CD4-positive, alpha-beta T cell treated with Interleukin-4 for 1 hour (primary cell): ENCODE data around the gene BATF.
"Not testable (repeated sequence)": the region's sequence is repeated elsewhere in the genome, so short reads cannot be mapped to it uniquely, and the experiment has no call there.

Source experiments
- DNase-seq, 2 donors: peaks; one replicate each; pipeline ENCODE4 v3.0.0-alpha.2; 2020 to 2022

The BATF gene, protein sequence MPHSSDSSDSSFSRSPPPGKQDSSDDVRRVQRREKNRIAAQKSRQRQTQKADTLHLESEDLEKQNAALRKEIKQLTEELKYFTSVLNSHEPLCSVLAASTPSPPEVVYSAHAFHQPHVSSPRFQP

DNA sequence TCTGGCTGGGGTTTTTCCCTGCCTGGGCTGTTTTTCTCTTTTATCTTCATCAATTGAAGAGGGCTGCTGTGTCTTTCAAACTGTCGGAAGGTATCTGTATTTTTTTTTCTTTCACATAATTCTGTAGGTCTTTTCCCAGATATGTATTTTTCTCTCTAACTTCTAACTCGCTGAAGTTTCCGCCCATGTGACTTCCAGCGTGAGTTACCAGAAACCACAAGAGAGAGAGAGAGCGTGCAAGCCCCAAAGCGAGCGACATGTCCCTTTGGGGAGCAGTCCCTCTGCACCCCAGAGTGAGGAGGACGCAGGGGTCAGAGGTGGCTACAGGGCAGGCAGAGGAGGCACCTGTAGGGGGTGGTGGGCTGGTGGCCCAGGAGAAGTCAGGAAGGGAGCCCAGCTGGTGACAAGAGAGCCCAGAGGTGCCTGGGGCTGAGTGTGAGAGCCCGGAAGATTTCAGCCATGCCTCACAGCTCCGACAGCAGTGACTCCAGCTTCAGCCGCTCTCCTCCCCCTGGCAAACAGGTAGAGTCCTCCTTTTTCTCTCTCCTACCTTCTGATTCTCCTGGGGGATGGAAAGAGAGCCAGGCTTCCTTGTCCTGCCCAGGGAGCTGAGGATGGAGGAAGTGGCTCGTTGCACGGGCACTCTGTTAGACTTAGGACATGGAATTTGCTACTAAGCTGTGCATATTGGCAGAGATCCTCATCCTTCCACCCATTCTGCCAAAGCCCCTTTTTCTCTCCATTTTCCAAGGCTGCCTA is at the start of gene BATF:
TSS of gene BATF (plus strand) at position 246 of the 759 bp plus-strand sequence. CDS start at position 460, 214 bp downstream.
- peak; percentile 82 to 89 for DNase-seq

DNA sequence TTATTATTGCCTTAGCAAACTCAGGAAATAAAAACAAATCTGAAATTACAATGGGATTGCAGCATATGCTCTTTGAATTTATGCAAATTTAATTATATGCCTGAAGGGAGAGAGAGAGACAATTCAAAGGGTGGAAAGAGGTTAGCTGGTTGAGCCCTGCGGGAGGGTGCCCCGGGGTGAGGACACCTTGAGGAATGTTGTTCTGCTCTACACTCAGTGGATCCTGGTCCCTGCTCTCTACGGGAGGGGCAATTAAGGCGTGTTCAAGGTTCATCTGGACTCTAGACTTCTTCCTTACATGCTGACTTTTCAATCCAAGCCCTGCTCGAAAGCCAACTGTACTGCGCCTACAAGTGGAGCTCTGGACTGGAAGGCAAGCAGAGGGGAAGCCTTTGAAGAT is 48.1 kb upstream of the BATF start:
- DNase-seq: not testable (repeated sequence)

DNA sequence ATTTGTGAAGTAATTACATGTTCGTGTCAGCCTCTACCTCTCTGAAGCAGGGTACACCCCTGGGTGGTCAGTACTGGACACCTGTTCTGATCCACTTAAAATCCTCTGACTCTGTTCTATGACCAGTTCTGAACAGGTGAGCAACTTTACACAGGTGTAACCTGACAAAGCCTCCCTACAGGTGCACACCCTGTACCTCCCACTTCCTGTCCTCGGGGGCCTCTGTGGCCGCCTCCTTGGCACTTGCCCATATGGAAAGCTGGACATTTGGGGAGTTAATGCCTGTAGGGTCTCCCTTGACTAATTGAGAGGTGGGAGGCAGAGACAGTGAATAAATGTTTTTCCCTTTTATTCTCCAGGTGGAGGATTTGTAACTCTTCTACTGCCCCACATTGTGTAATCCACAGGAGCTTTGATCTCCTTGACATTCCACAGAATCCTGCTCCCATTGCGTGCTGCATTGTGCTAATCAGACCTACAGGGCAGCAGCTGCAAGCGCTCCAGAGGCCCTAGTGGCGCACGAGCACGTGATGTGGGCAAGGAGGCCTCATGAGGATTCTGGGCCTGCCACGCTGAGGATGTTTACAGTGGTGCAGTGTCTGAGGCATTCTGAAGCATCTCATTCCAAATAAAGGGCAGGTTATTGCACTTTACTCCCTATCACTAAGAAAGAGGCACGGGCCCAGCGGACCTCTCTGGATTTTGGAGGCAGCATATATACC is 45.8 kb upstream of the BATF start:
- no peak for DNase-seq

DNA sequence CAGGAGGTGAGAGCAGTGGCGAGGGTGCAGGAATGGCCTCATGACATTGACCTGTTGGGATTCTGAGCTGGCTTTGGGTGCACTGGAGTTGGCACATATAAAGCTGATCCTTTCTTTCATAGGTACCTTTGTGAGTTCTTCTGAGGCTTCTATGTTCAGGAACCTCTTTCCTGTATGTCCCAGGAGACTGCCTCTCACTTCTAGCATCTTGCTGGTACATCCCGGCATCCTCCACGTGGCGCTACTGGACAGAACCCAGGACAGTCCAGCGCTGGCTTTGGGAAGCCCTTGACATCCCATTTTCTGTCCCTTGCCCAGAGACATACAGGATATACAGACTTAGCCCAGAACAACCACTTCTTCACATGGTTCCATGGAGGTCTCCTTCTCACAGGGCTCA is 44.4 kb upstream of the BATF start:
- DNase-seq: no peak

DNA sequence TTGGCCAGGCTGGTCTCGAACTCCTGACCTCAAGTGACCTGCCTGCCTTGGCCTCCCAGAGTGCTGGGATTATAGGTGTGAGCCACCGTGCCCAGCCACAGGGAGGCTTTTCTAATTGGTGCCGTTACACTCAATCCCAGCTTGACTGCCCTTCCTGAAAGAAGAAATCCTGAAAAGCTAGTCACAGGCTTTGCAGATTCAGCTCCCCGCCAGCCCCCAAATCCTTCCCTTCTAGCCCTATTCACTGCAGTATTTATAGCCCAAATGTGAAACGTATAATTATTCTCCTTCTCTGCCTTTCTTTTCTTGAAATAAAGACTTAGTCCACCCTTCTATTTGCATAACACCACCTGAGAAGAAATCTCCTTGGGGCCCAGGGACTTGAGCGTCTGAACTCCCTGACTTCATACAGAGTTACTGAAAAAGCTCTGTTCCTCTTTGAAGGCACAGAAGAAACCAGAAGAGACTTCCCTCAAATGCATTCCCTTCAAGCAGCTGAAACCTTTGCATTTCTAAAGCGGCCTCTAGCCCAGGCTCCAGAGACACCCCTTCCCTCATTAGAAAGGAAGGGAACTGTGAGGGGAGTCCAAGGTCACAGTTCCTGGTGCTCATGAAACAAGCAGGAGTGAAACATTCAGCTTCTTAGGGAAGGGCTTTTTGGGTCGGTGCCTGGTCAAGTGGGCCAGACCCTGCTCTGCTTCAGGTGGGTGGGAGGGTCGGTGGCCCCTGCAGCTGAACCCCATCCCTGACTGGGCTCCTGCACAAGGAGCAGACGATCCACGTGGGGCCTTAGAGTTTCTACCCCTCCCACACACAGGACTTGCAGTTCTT is 42.3 kb upstream of the BATF start:
- no peak for DNase-seq

DNA sequence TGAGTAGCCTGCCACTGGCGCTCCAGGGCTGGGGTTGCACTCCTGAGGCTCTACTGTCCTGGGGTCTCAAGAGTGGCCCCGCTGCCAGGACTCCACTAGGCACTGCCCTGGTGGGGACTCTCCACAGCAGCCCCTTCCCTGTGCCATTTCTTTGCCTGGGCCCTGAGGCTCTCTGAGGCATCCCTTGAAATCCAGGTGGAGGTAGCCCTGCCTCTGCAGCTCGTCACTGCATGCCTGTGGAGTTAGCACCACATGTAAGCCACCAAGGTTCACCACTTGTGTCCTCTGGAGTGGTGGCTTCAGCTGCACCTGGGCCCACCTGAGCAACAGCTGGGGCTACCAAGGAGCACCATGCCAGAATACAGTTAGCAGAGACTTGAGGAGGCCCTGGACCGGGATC is 39.9 kb upstream of the BATF start:
- DNase-seq: no peak

DNA sequence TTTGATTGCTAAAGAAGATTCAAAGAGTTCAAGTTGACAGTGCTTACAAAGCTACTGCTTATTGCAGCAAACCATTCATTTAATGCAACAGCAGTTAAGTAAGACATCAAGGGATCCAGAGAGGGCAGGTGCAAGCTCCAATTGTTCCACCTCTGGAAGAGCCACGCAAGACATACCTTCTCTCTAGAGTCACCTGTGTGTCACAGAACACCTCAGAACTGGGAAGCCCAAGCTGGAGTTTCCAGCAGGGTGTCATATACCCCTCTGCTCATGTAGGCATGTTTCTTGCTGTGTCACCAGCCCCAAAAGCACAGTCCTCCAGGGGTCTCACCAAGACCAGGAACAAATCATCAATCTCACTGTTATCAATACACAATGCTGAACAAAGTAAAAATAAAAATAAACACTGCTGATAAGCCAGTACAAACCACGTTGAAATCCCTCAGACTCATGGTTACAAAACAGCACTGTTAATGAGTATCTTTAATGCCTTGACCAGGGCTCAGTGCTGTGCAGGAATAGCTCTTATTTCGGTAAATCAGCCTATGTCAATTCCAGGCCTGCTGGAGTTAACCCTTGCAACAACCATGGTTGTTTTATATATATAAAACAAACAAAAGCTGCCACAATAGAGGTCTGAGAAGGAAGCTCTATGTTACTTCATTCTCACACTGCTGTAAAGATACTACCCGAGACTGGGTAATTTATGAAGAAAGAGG is 37.4 kb upstream of the BATF start:
- no peak for DNase-seq

DNA sequence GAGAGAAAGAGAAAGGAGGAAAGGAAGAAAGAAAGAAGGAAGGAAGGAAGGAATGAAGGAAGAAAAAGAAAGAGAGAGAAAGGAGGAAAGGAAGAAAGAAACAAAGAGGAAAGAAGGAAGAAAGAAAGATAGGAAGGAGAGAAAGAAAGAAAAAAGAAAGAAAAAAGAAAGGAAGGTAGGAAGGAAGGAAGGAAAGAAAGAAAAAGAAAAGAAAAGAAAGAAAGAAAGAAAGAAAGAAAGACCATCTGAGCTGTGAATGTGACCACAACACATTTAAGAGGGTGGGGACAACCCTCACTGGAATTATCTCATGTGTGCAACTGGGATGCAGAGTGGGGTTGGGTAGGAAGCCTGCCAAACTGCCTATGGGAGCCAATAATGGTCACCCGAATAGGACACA is 36.0 kb upstream of the BATF start:
- no peak for DNase-seq

DNA sequence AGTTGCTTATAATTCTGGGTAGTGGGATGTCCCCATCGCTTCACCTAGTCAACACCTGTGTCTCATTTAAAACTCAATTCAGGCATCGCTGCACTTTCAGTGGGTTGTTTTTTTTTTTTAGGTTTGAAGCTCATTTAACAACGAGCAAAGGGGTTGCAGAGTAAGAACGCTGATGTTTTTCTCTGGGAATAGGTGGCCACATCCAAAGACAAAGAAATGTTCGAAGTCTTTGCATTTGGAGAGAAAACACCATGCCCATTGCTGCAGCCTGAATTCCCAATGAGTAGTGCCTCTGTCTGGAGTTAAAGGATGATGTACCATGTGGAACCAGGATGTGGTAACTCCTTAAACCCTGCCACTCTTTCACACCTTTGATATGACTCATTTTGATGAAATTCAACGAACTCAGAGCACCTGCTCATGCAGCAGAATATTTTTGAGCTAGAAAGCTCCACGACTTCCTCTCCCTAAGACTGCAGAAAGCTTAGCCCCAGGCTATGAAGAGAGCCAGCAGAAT is 35.1 kb upstream of the BATF start:
- DNase-seq: peak in 1 of 2 donors; percentile 25

DNA sequence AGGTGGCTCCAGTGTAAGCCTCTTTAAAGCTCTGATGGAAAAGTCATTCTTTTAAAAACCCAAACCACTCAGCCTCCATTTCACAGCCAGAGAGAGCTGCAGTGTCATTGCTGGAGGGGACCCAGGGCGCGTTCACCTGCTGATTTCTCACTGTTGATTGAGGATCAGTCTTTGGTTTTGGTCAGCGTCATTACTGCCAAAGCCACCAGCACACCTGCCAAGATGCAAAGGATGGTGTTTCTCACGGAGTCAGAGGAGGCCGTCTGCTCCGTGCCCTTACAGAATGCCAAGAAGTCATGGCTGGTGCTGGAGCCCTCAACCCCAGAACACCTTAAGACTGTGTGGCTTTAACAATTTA is 32.8 kb upstream of the BATF start:
- DNase-seq: no peak

DNA sequence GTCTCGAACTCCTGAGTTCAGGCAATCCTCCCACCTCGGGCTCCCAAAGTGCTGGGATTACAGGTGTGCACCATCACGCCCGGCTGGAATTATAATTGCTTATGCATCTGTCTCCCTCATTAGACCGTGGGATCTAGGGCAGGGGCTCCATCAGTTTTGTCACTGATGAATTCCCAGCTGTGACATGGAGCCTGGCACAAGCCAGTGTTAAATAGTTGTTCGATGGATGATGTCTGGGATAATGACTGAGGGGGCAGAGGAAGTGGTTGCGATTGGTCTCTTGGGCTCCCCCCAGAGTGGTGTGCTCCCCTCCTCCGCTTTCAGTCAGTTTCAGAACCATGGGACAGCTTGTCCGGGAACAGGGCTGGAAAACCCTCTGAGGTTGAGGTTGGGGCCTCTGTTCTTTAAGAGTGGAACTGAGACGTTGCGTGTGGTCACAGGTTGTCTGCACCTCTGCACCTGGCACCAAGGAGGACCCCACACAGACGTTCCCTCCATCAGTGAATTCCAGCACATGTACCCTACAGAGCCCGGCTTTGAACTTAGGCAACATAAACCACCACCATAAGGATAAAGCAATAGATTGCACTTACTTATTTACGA is 30.8 kb upstream of the BATF start:
- DNase-seq: no peak

DNA sequence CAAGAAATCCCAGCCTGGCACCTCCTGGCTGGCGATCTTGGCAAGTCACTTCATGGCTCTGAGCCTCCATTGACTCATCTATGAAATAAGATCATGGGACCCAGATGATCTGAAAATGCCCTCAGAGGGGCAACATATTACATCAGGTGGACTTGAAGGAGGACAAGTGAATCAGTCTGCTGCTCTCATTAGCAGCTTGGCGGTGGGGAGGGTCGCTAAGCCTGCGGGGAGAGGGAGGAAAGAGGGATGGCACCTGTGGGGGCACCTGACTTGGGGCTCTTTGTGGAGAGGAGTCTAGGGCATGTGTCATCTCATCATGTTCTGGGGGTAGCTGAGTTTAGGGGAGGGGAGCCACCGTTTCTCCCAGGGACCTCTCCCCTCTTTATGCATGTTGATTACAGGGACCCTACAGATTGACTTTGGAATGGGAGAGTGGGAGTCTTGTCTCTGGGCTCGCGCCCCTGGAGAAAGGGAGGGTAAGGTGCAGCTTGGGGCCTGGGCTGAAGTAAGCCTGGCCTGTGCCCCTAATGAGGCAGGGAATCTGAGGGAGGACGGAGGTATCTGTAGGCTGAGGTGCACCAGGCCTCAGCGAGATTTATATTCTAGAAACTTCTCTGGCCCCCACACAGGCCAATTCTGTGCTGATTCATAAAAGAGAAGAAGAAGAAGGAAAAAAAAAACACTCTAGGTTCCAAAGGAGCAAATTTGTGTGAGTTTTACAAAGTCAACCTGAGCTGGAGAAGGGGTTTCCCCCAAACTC is 29.3 kb upstream of the BATF start:
- no peak for DNase-seq

DNA sequence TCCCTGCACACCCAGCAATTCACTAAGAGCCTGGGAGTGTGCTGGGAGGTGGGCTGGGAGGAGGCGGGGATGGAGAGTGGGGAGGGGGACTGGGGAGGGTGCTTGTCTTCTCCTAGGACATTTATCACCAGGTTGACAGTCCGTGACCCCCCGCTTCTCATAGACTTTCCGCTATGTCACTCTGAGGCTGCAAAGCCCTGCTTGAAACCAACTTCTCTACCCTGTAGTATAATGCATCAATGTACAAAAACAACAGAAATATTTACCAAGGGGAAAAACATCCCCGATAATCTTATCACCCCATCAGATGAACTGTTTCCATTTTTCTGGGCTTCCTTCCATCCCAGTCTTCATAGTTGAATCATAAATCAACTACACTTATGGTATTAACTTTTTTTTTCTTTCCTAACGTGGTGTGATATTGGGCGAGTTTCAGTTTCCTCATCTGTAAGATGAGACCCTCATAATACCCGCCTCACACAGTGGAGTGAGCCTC is 28.6 kb upstream of the BATF start:
- no peak for DNase-seq

DNA sequence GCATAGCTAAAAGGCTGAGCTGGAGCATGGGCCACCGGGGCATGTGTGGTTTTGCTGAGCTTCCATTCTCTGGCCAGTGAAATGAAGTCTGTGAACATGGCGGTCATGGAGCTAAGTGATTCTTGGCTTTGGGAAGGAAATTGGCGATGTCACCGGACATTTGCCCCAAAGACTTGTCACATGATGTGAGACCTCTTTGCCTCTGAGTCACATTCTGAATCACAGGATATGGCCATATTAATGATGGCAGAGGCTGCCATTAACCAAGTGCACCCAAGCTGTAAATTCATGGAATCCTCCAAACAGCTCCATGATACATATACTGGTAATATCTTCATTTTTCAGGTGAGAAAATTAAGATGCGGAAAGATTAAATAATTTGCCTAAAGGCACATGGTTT is 27.4 kb upstream of the BATF start:
- DNase-seq: no peak

DNA sequence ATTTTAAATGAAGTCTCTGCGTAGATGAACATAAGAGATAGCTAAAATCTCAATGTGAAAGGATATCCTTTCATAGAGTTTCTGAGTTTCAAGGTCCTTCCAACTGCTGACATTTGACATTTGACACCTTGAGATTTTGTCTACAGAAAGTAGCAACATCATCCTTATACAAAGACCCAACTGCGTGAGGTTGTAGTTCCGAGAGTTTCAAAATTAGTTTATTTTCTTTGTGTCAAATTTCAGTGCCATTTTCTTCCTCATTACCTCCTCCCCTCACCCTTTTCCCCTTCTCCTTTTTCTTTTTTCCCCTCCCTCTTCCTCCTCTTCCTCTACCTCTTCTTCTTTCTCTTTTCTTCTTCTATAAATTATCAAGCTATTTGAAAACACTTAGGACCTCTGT is 26.9 kb upstream of the BATF start:
- no peak for DNase-seq

DNA sequence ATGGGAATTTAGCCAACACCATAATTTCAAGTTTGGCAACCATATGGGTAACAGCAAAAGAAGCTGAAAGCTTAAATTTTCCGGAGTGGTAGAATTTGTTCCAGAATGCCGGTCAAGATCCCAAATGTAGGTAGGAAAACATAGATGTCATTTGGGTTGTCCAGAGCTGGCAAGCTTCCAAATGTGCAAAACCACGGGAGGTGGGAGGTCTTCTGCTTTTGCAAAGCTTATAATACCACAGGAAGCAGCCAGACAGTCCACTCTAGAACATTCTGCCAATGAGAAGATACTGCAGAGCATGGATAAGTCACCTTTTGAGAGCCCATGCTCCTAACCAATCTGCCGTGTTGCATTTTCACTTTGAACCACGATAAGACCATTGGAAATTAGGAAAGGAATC is 26.4 kb upstream of the BATF start:
- no peak for DNase-seq

DNA sequence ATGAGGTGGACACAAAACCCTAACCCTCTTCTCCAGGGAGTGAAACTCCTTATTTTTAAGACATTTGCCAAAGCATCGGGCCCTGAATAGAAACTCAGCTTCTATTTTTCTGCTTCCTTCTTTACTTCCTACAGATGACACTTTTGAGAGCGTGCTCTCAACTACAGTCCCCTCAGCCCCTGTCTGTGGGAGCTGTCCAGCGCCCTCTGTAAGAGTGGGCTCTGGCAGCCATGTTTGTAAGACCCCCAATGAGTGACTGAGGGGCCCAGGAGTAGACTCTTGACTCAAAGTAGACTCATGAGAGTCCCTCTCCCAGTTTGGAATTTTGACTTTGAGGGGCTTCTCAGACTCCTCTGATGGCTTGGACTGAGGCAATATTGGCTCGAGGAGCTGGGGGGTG is 25.5 kb upstream of the BATF start:
- no peak for DNase-seq

DNA sequence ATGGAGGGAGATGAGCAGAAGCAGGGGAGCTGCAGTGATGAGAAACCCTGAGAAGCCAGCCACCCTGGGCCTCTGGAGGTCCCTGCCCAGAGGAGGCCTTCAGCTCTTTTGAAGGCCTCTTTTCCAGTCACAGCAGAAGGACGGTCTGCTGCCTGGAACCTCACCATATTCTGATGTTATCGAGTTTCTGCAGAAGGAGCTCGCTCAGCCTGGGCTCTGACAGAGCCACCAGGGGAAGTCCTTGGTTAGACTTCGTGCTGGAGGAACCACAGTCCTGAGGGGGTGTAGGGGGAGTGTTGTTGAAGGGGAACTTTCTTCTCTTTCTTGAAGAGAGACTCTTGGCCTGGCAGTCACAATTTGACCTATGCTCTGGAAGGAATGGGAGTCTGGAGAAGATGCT is 25.1 kb upstream of the BATF start:
- peak; percentile 23 to 39 for DNase-seq

DNA sequence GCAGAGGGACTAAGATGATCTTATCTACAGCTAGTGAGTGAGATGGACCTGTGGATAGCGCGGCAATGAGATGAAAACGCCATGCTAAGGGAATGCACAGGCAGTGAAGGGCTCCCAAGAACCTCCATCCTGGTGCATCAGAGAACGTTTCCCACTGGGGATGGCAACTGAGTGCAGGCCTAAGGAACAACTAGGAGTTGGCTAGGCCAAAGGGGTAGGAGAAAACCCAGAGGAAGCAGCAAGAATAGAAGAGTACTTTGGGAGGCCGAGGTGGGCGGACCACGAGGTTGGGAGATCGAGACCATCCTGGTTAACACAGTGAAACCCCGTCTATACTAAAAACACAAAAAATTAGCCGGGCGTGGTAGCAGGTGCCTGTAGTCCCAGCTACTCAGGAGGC is 24.6 kb upstream of the BATF start:
- no peak for DNase-seq

DNA sequence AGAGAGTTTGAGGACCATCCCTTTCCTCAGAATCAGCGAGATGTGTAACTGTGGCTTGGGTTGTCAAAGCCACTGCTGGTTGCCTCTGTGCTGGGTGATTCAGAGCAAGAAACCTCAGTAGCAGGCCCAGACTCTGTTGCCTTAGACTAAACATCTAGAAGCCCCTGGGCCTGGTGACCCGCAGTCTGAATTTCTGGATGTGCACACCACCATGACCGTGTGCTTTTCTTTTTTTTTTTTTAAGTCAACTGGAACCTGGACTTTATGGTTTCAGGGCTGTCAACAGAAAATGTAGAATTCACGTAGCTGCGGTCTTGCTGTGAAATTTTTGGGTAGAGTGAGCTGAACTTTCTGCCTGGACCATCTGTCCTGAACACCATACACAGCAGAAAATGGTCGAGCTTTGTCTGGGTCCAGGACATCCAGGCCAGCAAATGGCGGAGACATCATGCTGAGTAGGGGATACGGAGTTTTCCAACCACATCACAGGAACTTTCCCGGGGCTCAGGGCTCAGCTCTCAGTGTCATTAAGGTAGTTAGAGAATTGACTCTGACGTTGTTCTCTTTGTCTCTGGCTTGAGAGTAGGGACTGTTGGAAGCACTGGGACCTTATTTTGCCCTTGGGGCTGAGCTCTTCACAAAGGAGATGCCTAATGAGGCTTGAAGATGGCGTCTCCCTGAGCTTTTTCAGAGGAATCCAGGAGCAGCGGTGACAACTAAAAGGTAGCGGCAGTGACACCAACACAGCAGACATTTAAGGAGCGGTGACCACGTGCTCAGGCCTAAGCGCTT is 23.0 kb upstream of the BATF start:
- DNase-seq: no peak
